Adrenal gland (tissue), 5 donors: ENCODE measurements around the gene CCDC15.

Experiments used
- CTCF ChIP-seq, 6 experiments: fragments of 450-650 bp in 4 of 6; fragments of 200-600 bp in 2 of 6; sonication (generic) in 1 of 6; IDR thresholded peaks; 1 replicate in 5 of 6; 2 replicates in 1 of 6; pipeline versions ENCODE4 v1.5.1 to v1.8.0; 2016 to 2021; ENCODE audit warnings: antibody characterized with exemption in 6 of 6, mild to moderate bottlenecking in 2 of 6, moderate library complexity in 1 of 6
- POLR2A ChIP-seq, 2 donors: fragments of 450-650 bp; IDR thresholded peaks; one replicate each; pipeline ENCODE4 v1.6.1; 2017; ENCODE audit warnings: antibody characterized with exemption in 2 of 2, mild to moderate bottlenecking in 2 of 2, moderate library complexity in 1 of 2
- donor health status: DM: no; HTN: no; CAD: no.

- TF ChIP-seq CTCF (IDR thresholded peaks at IDR 0.05) = no peak
- TF ChIP-seq POLR2A (IDR thresholded peaks at IDR 0.05) = no peak
Measured at GRCh38 chr11:125080531-125080911, 126.5 kb downstream of the CCDC15 start.
